Measurements from ENCODE around the gene CUEDC1. TPM values are rescaled to one million over a fixed set of nuclear protein-coding genes. Genes with fewer than 3 reads are reported as not detected.
"Not testable (repeated sequence)": the region's sequence is repeated elsewhere in the genome, so short reads cannot be mapped to it uniquely, and the experiment has no call there.

CUEDC1 gene
- total RNA-seq, 4 donors from 2014 or later = 31.2 to 43.9 (median 34.3) TPM

GRCh38 chr17:57925361-57925990, 29.7 kb downstream of the CUEDC1 start:
- H3K27ac ChIP-seq = peak overlapping the region; percentile 69 to 87 (median 78)
- in situ Hi-C loops (cut with MboI; ENCODE audit: low sequenced_read_pairs in 4 of 4) = no loop called here
- ATAC-seq = peak in 1 of 2 donors; percentile 40

GRCh38 chr17:57924677-57925076, 30.5 kb downstream of the CUEDC1 start:
- Histone ChIP-seq H3K4me3 (no peak overlapping the region), H3K36me3 (no peaks in the 10 kb centered on the region), H3K27ac (peak overlapping the region; percentile 69 to 87 (median 78)), H3K27me3 (no peaks in the 10 kb centered on the region), H3K9me3 (no peaks in the 10 kb centered on the region), H3K4me1 (peaks cover 75 to 80% of the 10 kb centered on the region in 2 donors)
- DNase-seq (peak in 1 of 2 donors; percentile 82), ATAC-seq (peak in 1 of 2 donors; percentile 63)
- no peak for TF ChIP-seq POLR2A (IDR thresholded peaks at IDR 0.05)
- no peak for TF ChIP-seq CTCF (IDR thresholded peaks at IDR 0.05 in 4 of 5, conservative IDR thresholded peaks at IDR 0.05 in 1 of 5)
- intact Hi-C loops (cut with DNase I; ENCODE audit: low total_unique reads) = no loop called here
- in situ Hi-C loops (cut with MboI; ENCODE audit: low sequenced_read_pairs in 4 of 4) = no loop called here

More at GRCh38 chr17:57925361-57925990, 29.7 kb downstream of the CUEDC1 start:
- TF ChIP-seq CTCF (IDR thresholded peaks at IDR 0.05 in 4 of 5, conservative IDR thresholded peaks at IDR 0.05 in 1 of 5) (no peak), POLR2A (IDR thresholded peaks at IDR 0.05) (no peak)
- Histone ChIP-seq H3K9me3 (no peaks in the 10 kb centered on the region), H3K36me3 (no peaks in the 10 kb centered on the region), H3K4me3 (no peak overlapping the region), H3K27me3 (no peaks in the 10 kb centered on the region), H3K4me1 (peaks cover 81 to 88% of the 10 kb centered on the region in 2 donors)
- no peak for DNase-seq
- intact Hi-C loops (cut with DNase I; ENCODE audit: low total_unique reads) = no loop called here

GRCh38 chr17:57923182-57923872, 31.9 kb downstream of the CUEDC1 start:
- peaks cover 69 to 71% of the 10 kb centered on the region in 2 donors for H3K4me1 ChIP-seq
- TF ChIP-seq CTCF (IDR thresholded peaks at IDR 0.05 in 4 of 5, conservative IDR thresholded peaks at IDR 0.05 in 1 of 5) (no peak), POLR2A (IDR thresholded peaks at IDR 0.05) (no peak)
- intact Hi-C loops (cut with DNase I; ENCODE audit: low total_unique reads) = no loop called here
- DNase-seq = no peak
- no peaks in the 10 kb centered on the region for H3K9me3 ChIP-seq
- peak overlapping the region in 2 of 4 donors; percentile 47 to 87 for H3K27ac ChIP-seq
- no peaks in the 10 kb centered on the region for H3K27me3 ChIP-seq
- H3K36me3 ChIP-seq = no peaks in the 10 kb centered on the region
- ATAC-seq = no peak
- in situ Hi-C loops (cut with MboI; ENCODE audit: low sequenced_read_pairs in 4 of 4) = no loop called here
- H3K4me3 ChIP-seq = no peak overlapping the region

GRCh38 chr17:57922745-57923144, 32.5 kb downstream of the CUEDC1 start:
- H3K9me3 ChIP-seq; H3K4me3 ChIP-seq; H3K36me3 ChIP-seq; in situ Hi-C loops (cut with MboI; ENCODE audit: low sequenced_read_pairs in 4 of 4); intact Hi-C loops (cut with DNase I; ENCODE audit: low total_unique reads); H3K27me3 ChIP-seq; DNase-seq; ATAC-seq: not testable (repeated sequence)
- H3K27ac ChIP-seq = peak overlapping the region in 2 of 4 donors; percentile 31 to 87
- peaks cover 71% of the 10 kb centered on the region in 2 donors for H3K4me1 ChIP-seq

- Histone ChIP-seq H3K9me3 (no peaks in the 10 kb centered on the region), H3K27ac (peak overlapping the region; percentile 56 to 87 (median 62)), H3K4me1 (peaks cover 71% of the 10 kb centered on the region in 2 donors), H3K36me3 (no peaks in the 10 kb centered on the region), H3K4me3 (no peak overlapping the region), H3K27me3 (no peaks in the 10 kb centered on the region)
- ATAC-seq = no peak
- intact Hi-C loops (cut with DNase I; ENCODE audit: low total_unique reads) (no loop called here), in situ Hi-C loops (cut with MboI; ENCODE audit: low sequenced_read_pairs in 4 of 4) (no loop called here)
- TF ChIP-seq POLR2A (IDR thresholded peaks at IDR 0.05) (no peak), CTCF (IDR thresholded peaks at IDR 0.05 in 4 of 5, conservative IDR thresholded peaks at IDR 0.05 in 1 of 5) (no peak)
- no peak for DNase-seq
These were observed 34.1 kb downstream of the CUEDC1 start for GRCh38 chr17:57920916-57921703.
